ENCODE measurements around the gene CRYBG1. TPM values are rescaled to one million over a fixed set of nuclear protein-coding genes. Genes with fewer than 3 reads are reported as not detected.

Gene CRYBG1
- total and polyA plus RNA-seq, 2 of the 13 experiments (the other 11 are each of a cell fraction or from before 2014, with no cell fraction given) = 10.1 to 21.9 TPM

DNA sequence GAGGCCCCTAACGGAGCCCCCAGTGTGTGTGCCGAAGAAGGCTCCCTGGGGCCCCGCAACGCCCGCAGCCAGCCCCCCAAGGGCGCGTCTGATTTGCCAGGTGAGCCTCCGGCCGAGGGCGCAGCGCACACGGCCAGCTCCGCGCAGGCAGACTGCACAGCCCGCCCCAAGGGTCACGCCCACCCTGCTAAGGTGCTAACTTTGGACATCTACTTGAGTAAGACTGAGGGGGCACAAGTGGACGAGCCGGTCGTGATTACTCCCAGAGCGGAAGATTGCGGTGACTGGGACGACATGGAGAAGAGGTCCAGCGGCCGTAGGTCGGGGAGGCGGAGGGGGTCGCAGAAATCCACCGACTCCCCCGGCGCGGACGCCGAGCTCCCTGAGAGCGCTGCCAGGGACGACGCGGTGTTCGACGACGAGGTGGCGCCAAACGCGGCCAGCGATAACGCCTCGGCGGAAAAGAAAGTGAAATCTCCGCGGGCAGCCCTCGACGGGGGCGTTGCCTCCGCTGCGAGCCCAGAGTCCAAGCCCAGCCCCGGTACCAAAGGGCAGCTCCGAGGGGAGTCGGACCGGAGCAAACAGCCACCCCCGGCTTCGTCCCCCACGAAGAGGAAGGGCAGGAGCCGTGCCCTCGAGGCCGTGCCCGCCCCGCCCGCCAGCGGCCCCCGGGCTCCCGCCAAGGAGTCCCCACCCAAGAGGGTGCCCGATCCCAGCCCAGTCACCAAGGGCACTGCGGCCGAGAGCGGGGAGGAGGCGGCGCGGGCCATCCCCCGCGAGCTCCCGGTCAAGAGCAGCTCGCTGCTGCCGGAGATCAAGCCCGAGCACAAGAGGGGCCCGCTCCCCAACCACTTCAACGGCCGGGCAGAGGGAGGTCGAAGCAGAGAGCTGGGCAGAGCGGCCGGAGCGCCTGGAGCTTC is 151.8 kb downstream of the CRYBG1 start (continued):
- TF ChIP-seq CTCF (CRISPR knock-in tag; IDR thresholded peaks at IDR 0.05) = peak; percentile 61
- 0 out of 2 replicates have a peak, but pooled peaks have one; percentile 37 for TF ChIP-seq TP53 (CRISPR knock-in tag; conservative IDR thresholded peaks at IDR 0.05)
- TF ChIP-seq U2AF2 (IDR thresholded peaks at IDR 0.05; ENCODE audit: low read depth, low read length) = no peak
- TF ChIP-seq ZNF672 (CRISPR knock-in tag; IDR thresholded peaks at IDR 0.05) = 0 out of 2 replicates have a peak, but pooled peaks have one; percentile 27
- TF ChIP-seq, protein P1, sequence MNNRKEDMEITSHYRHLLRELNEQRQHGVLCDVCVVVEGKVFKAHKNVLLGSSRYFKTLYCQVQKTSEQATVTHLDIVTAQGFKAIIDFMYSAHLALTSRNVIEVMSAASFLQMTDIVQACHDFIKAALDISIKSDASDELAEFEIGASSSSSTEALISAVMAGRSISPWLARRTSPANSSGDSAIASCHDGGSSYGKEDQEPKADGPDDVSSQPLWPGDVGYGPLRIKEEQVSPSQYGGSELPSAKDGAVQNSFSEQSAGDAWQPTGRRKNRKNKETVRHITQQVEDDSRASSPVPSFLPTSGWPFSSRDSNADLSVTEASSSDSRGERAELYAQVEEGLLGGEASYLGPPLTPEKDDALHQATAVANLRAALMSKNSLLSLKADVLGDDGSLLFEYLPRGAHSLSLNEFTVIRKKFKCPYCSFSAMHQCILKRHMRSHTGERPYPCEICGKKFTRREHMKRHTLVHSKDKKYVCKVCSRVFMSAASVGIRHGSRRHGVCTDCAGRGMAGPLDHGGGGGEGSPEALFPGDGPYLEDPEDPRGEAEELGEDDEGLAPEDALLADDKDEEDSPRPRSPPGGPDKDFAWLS (CRISPR knock-in tag; IDR thresholded peaks at IDR 0.05; ENCODE audit: borderline replicate concordance) = peak; percentile 85; the same call in 1 of the 2 replicates
- TF ChIP-seq, protein P2, sequence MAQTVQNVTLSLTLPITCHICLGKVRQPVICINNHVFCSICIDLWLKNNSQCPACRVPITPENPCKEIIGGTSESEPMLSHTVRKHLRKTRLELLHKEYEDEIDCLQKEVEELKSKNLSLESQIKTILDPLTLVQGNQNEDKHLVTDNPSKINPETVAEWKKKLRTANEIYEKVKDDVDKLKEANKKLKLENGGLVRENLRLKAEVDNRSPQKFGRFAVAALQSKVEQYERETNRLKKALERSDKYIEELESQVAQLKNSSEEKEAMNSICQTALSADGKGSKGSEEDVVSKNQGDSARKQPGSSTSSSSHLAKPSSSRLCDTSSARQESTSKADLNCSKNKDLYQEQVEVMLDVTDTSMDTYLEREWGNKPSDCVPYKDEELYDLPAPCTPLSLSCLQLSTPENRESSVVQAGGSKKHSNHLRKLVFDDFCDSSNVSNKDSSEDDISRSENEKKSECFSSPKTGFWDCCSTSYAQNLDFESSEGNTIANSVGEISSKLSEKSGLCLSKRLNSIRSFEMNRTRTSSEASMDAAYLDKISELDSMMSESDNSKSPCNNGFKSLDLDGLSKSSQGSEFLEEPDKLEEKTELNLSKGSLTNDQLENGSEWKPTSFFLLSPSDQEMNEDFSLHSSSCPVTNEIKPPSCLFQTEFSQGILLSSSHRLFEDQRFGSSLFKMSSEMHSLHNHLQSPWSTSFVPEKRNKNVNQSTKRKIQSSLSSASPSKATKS (CRISPR knock-in tag; IDR thresholded peaks at IDR 0.05) = 0 out of 2 replicates have a peak, but pooled peaks have one; percentile 73
- 0 out of 2 replicates have a peak, but pooled peaks have one; percentile 1 for TF ChIP-seq NFYB (CRISPR knock-in tag; IDR thresholded peaks at IDR 0.05)
- TF ChIP-seq XRCC5 (optimal IDR thresholded peaks at IDR 0.05; ENCODE audit: low read length) = no peak
- no peak for TF ChIP-seq ETV6 (CRISPR knock-in tag; conservative IDR thresholded peaks at IDR 0.05)
- no peak for TF ChIP-seq RORA (CRISPR knock-in tag; IDR thresholded peaks at IDR 0.05)
- no peak for TF ChIP-seq SP5 (CRISPR knock-in tag; IDR thresholded peaks at IDR 0.05; ENCODE audit: borderline replicate concordance, low read depth)
- peak; percentile 52; the same call in 1 of the 2 replicates for TF ChIP-seq TAF1 (CRISPR knock-in tag; IDR thresholded peaks at IDR 0.05)
- peak; percentile 82 for TF ChIP-seq MTF2 (CRISPR knock-in tag; IDR thresholded peaks at IDR 0.05; ENCODE audit: borderline replicate concordance)
- TF ChIP-seq NFE2 (CRISPR knock-in tag; IDR thresholded peaks at IDR 0.05) = no peak
- 0 out of 2 replicates have a peak, but pooled peaks have one; percentile 27 for TF ChIP-seq ZZZ3 (CRISPR knock-in tag; IDR thresholded peaks at IDR 0.05; ENCODE audit: borderline replicate concordance)
- peak; percentile 12 for TF ChIP-seq YY1 (IDR thresholded peaks at IDR 0.05; ENCODE audit: insufficient read depth, insufficient replicate concordance, low read depth, low read length)
- TF ChIP-seq, protein P3, sequence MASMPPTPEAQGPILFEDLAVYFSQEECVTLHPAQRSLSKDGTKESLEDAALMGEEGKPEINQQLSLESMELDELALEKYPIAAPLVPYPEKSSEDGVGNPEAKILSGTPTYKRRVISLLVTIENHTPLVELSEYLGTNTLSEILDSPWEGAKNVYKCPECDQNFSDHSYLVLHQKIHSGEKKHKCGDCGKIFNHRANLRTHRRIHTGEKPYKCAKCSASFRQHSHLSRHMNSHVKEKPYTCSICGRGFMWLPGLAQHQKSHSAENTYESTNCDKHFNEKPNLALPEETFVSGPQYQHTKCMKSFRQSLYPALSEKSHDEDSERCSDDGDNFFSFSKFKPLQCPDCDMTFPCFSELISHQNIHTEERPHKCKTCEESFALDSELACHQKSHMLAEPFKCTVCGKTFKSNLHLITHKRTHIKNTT (CRISPR knock-in tag; IDR thresholded peaks at IDR 0.05) = no peak
- no peak for TF ChIP-seq REXO4 (CRISPR knock-in tag; IDR thresholded peaks at IDR 0.05; ENCODE audit: borderline replicate concordance)
- no peak; the same call in 1 of the 2 replicates for TF ChIP-seq SALL2 (CRISPR knock-in tag; IDR thresholded peaks at IDR 0.05)
- peak; percentile 77; the same call in 1 of the 2 replicates for TF ChIP-seq ZNF20 (CRISPR knock-in tag; IDR thresholded peaks at IDR 0.05)
- TF ChIP-seq ZNF83 (CRISPR knock-in tag; IDR thresholded peaks at IDR 0.05; ENCODE audit: borderline replicate concordance) = no peak; the same call in 1 of the 2 replicates
- peak; percentile 72; the same call in 1 of the 2 replicates for TF ChIP-seq ZSCAN22 (CRISPR knock-in tag; IDR thresholded peaks at IDR 0.05)
